K562 (cell line): ENCODE results near the gene DPT. TPM values are rescaled to one million over a fixed set of nuclear protein-coding genes. Genes with fewer than 3 reads are reported as not detected.

Source experiments
- ATAC-seq: fragments of 200-7000 bp; cut with Tn5 transposase; 3 replicates; pipeline ENCODE4 v1.9.1; 2020; ENCODE audit warnings: moderate library complexity
- BruUV-seq: library from RNA; stranded (reverse); fragments of 400-500 nt; replicated peaks from 2 replicates; lab custom pipeline; 2021; lab: Mats Ljungman, UMichigan
- CTCF ChIA-PET: fragments of 300-600 bp; formaldehyde crosslinking; extraction: SDS; loops from one replicate; lab custom pipeline; 2021; ENCODE audit warnings: low intra/inter-chr PET ratio; lab: Yijun Ruan, JAX
- POLR2A ChIA-PET: fragments of 300-600, 350-650 bp; sonication (Branson Sonifier 250); formaldehyde crosslinking; extraction: SDS; loops from one replicate; lab custom pipeline; 2021; ENCODE audit warnings: antibody characterized with exemption, inconsistent platforms; lab: Yijun Ruan, JAX
- DNase-seq, 4 experiments: peaks; one replicate each; pipeline versions ENCODE4 v3.0.0 to v3.0.0-alpha.2; 2011 to 2018; ENCODE audit warnings: low spot score in 3 of 4, mixed read lengths in 3 of 4; ENCODE audit errors: extremely low read depth in 1 of 4
- FAIRE-seq: peaks from 2 replicates; lab custom pipeline; 2011; peaks lifted over from hg19 to GRCh38; lab: Jason Lieb, UNC
- H2AFZ ChIP-seq: 2 replicates; pipeline ENCODE4 v1.6.0; 2011; ENCODE audit warnings: low read depth, low read length, control low read depth, inconsistent platforms
- H3K27ac ChIP-seq: fragments of 200-600 bp; 3 replicates; pipeline ENCODE4 v1.8.0; 2011; ENCODE audit warnings: low read depth, mild to moderate bottlenecking, control low read depth, inconsistent platforms, low read length, moderate library complexity, mixed read lengths; ENCODE audit errors: extremely low read depth
- H3K27me3 ChIP-seq, 2 experiments: fragments of 300-600 bp in 1 of 2; 2 replicates in 1 of 2; 3 replicates in 1 of 2; pipeline versions ENCODE4 v1.6.0 to v1.8.0; 2011; ENCODE audit warnings: inconsistent platforms in 2 of 2, low read length in 2 of 2, mild to moderate bottlenecking in 1 of 2, mixed read lengths in 1 of 2, moderate library complexity in 1 of 2; ENCODE audit not compliant: control insufficient read depth in 2 of 2, insufficient read depth in 2 of 2
- H3K36me3 ChIP-seq: fragments of 300-600 bp; 3 replicates; pipeline ENCODE4 v1.8.0; 2011; ENCODE audit warnings: mild to moderate bottlenecking, low read length, inconsistent platforms; ENCODE audit not compliant: control insufficient read depth, insufficient read depth
- H3K4me1 ChIP-seq, 2 experiments: fragments of 200-600 bp in 1 of 2; replicated peaks in 1 of 2; 2 replicates in 1 of 2; 3 replicates in 1 of 2; pipeline versions ENCODE4 v1.5.1 to v1.8.0; 2011; ENCODE audit warnings: inconsistent platforms in 2 of 2, low read length in 2 of 2, mild to moderate bottlenecking in 1 of 2, mixed read lengths in 1 of 2, moderate library complexity in 1 of 2; ENCODE audit not compliant: control insufficient read depth in 2 of 2, insufficient read depth in 2 of 2
- H3K4me2 ChIP-seq: 2 replicates; pipeline ENCODE4 v1.6.1; 2011; ENCODE audit warnings: low read length, control low read depth, inconsistent platforms, mixed read lengths; ENCODE audit not compliant: insufficient read depth
- H3K4me3 ChIP-seq: fragments of 200-600 bp; sonication (generic), shearing (Covaris generic); 2 replicates; pipeline ENCODE4 v1.5.1; 2016; ENCODE audit warnings: control low read depth, inconsistent platforms
- H3K79me2 ChIP-seq: fragments of 200-600 bp; 3 replicates; pipeline ENCODE4 v1.8.0; 2011; ENCODE audit warnings: low read length, inconsistent platforms; ENCODE audit not compliant: control insufficient read depth, insufficient read depth
- H3K9ac ChIP-seq, 2 experiments: 2 replicates each; pipeline versions ENCODE4 v1.6.0 to v1.6.1; 2011; ENCODE audit warnings: low read depth in 2 of 2, low read length in 2 of 2, control low read depth in 1 of 2, inconsistent platforms in 1 of 2, mild to moderate bottlenecking in 1 of 2, mixed read lengths in 1 of 2; ENCODE audit not compliant: insufficient read depth in 1 of 2
- H3K9me1 ChIP-seq: one replicate; pipeline ENCODE4 v1.6.0; 2011; ENCODE audit warnings: inconsistent platforms, mild to moderate bottlenecking, low read length, moderate library complexity; ENCODE audit not compliant: control insufficient read depth, insufficient read depth
- H3K9me3 ChIP-seq: replicated peaks from 2 replicates; pipeline ENCODE4 v1.5.1; 2011; ENCODE audit warnings: low read depth, low read length, inconsistent platforms; ENCODE audit not compliant: control insufficient read depth, insufficient read depth
- H4K20me1 ChIP-seq: replicated peaks from 2 replicates; pipeline ENCODE4 v1.6.1; 2011; ENCODE audit warnings: low read length, inconsistent platforms, mixed read lengths; ENCODE audit not compliant: control insufficient read depth, insufficient read depth
- CTCF ChIP-seq, 3 experiments: IDR thresholded peaks in 2 of 3; conservative IDR thresholded peaks in 1 of 3; 2 replicates each; pipeline ENCODE4 v1.5.1; 2011 to 2012; ENCODE audit warnings: low read length in 3 of 3, mild to moderate bottlenecking in 3 of 3, control low read depth in 2 of 3, improper control_type of control experiment in 1 of 3, inconsistent platforms in 1 of 3, low read depth in 1 of 3, mixed read lengths in 1 of 3, moderate library complexity in 1 of 3; ENCODE audit not compliant: insufficient read depth in 2 of 3
- MLLT1 ChIP-seq, 2 experiments: fragments of 450-650 bp; IDR thresholded peaks; 2 replicates each; pipeline ENCODE4 v1.6.1; 2016
- POLR2H ChIP-seq: IDR thresholded peaks from 2 replicates; pipeline ENCODE4 v1.6.1; 2016; ENCODE audit warnings: missing genetic modification characterization, low read depth, mild to moderate bottlenecking, control low read depth, missing compliant biosample characterization, moderate library complexity
- RAD21 ChIP-seq, 2 experiments: fragments of 250-450 bp in 1 of 2; fragments of 450-650 bp in 1 of 2; sonication (Bioruptor Pico) in 1 of 2; formaldehyde crosslinking in 1 of 2; IDR thresholded peaks in 1 of 2; conservative IDR thresholded peaks in 1 of 2; 2 replicates each; pipeline versions ENCODE4 v1.4.0 to v1.8.0; 2020 to 2022; ENCODE audit warnings: mild to moderate bottlenecking in 2 of 2, moderate library complexity in 1 of 2
- SMAD1 ChIP-seq: fragments of 150-350 bp; IDR thresholded peaks from 2 replicates; pipeline ENCODE4 v1.6.1; 2014; ENCODE audit warnings: low read length, low read depth; ENCODE audit not compliant: partially characterized antibody
- SNRNP70 ChIP-seq: fragments of 200-400 bp; formaldehyde crosslinking; optimal IDR thresholded peaks from 2 replicates; pipeline ENCODE3; 2017; ENCODE audit warnings: low read depth, low read length
- THAP7 ChIP-seq: fragments of 250-450 bp; sonication (Bioruptor Pico); IDR thresholded peaks from 2 replicates; pipeline ENCODE4 v1.5.0; 2021
- ZNF184 ChIP-seq: sonication (generic); formaldehyde crosslinking; IDR thresholded peaks from 2 replicates; pipeline ENCODE4 v1.5.0; 2020; ENCODE audit warnings: missing genetic modification reagents
- ZNF717 ChIP-seq: fragments of 250-450 bp; sonication (Bioruptor Pico); IDR thresholded peaks from 2 replicates; pipeline ENCODE4 v1.5.0; 2021
- WGBS: fragments of 100-300 bp; shearing (Covaris generic); methylation state at CpG from one replicate; pipeline ENCODE4 v1.1.6; 2016; ENCODE audit warnings: low coverage, mixed read lengths; ENCODE audit not compliant: insufficient coverage; ENCODE audit errors: missing lambda C conversion rate; 5-methylcytosine and 5-hydroxymethylcytosine counted together
- in situ Hi-C: fragments of 300-500 bp; cut with MboI; formaldehyde crosslinking; loops from 4 replicates; pipeline ENCODE4 v1.15.0; 2018; ENCODE audit warnings: inconsistent platforms, mixed read lengths
- intact Hi-C: fragments of 100-400 bp; cut with micrococcal nuclease; formaldehyde crosslinking; loops from 2 replicates; pipeline ENCODE4 v1.14.2; 2022
- polyA plus RNA-seq, 8 experiments: library from polyadenylated mRNA; depleted of rRNA in 4 of 8; stranded (reverse) in 5 of 8; unstranded in 3 of 8; fragments of >200 nt; fragmentation: Nextera tagmentation in 2 of 8; fragmentation: Illumina TruSeq in 1 of 8; extraction: Ambion mirVana in 2 of 8; extraction: Trizol in 1 of 8; gene quantifications; 2 replicates each; pipeline versions ENCODE4 v1.2.1 to v1.2.3, GENCODE V29; 2011 to 2014; ENCODE audit warnings: inconsistent platforms in 1 of 8, missing spikeins in 1 of 8
- total RNA-seq, 7 experiments: library from RNA; depleted of rRNA in 6 of 7; stranded (reverse); fragments of >200 nt in 6 of 7; fragmentation: Illumina TruSeq in 2 of 7; extraction: Trizol in 2 of 7; gene quantifications; 2 replicates each; pipeline versions ENCODE4 v1.2.1 to v1.2.3, GENCODE V29; 2011 to 2021; ENCODE audit warnings: low replicate concordance in 1 of 7

DPT gene
- total and polyA plus RNA-seq, 9 of the 15 experiments (the other 6 are each of a cell fraction or from before 2014, with no cell fraction given) = not detected

- H3K9me3 ChIP-seq = no peaks in the 10 kb centered on the region
- DNase-seq (peak in 2 of 4 experiments; percentile 8 to 15), ATAC-seq (peak; percentile 67), FAIRE-seq (no peak)
- no peak overlapping the region for H3K4me3 ChIP-seq
- POLR2A ChIA-PET = no interaction called here
- H3K27ac ChIP-seq = no peak overlapping the region
- BruUV-seq = no TSS peak
- H3K4me1 ChIP-seq = no peaks in the 10 kb centered on the region
- H3K9me1 ChIP-seq = no peaks in the 10 kb centered on the region
- no peak overlapping the region for H3K9ac ChIP-seq
- in situ Hi-C loops = no loop called here
- CTCF ChIA-PET = no interaction called here
- H4K20me1 ChIP-seq = no peaks in the 10 kb centered on the region
- intact Hi-C loops = no loop called here
- no peaks in the 10 kb centered on the region; a peak in 1 of 5 replicates for H3K27me3 ChIP-seq
- no peak overlapping the region for H2AFZ ChIP-seq
- no peaks in the 10 kb centered on the region for H3K79me2 ChIP-seq
- H3K36me3 ChIP-seq = no peaks in the 10 kb centered on the region
- TF ChIP-seq POLR2H (tag) = no peak
- TF ChIP-seq ZNF184 (CRISPR knock-in tag) = no peak
- peak in 1 of 2 experiments; percentile 42; a peak in 2 of 4 replicates for TF ChIP-seq RAD21 (CRISPR knock-in tag; conservative IDR thresholded peaks at IDR 0.05 in 1 of 2, IDR thresholded peaks at IDR 0.05 in 1 of 2)
- TF ChIP-seq SMAD1 = no peak
- TF ChIP-seq CTCF (IDR thresholded peaks at IDR 0.05 in 2 of 3, conservative IDR thresholded peaks at IDR 0.05 in 1 of 3; ENCODE audit: insufficient read depth in 2 of 3, low read depth in 1 of 3, low read length in 3 of 3) = peak; percentile 15 to 29 (median 17); a peak in 2 of 6 replicates
- TF ChIP-seq ZNF717 (CRISPR knock-in tag) = no peak
- no peak for TF ChIP-seq MLLT1 (IDR thresholded peaks at IDR 0.05)
- TF ChIP-seq SNRNP70 = no peak
- TF ChIP-seq THAP7 (CRISPR knock-in tag) = no peak
- WGBS = 2% methylated on average over 4 of the region's 4 CpGs
- no peak overlapping the region for H3K4me2 ChIP-seq
Observed at GRCh38 chr1:168687816-168688215, 41.2 kb downstream of the DPT start.
